Measurements from ENCODE around the gene TTC3. TPM values are rescaled to one million over a fixed set of nuclear protein-coding genes. Genes with fewer than 3 reads are reported as not detected.
"Not testable (repeated sequence)": the region's sequence is repeated elsewhere in the genome, so short reads cannot be mapped to it uniquely, and the experiment has no call there.

TTC3 gene
- total RNA-seq, 3 donors from 2014 or later (not counting 1 experiment from before 2014, with no cell fraction given) = 83.1 to 97.4 (median 88.3) TPM

GRCh38 chr21:37220433-37220980 is 147.5 kb downstream of the TTC3 start:
- H3K36me3 ChIP-seq (ENCODE audit: control insufficient read depth, insufficient read depth, low read length) = peaks cover 2% of the 10 kb centered on the region
- DNase-seq (peak; percentile 34 to 65), ATAC-seq (peak; percentile 31 to 42 (median 32))
- intact Hi-C loops (cut with micrococcal nuclease) = loop anchor here (2.0 to 10.0 kb wide), 4 partner anchors 146 to 342 kb away; partner anchors contain the start of genes DYRK1A, PIGP and TTC3
- peaks cover 38% of the 10 kb centered on the region for H3K4me1 ChIP-seq (ENCODE audit: control insufficient read depth, insufficient read depth, low read length)
- Mint-ChIP-seq H3K4me1 (peaks cover 45 to 47% of the 10 kb centered on the region in 2 donors), H3K9me3 (no peaks in the 10 kb centered on the region), H3K36me3 (no peaks in the 10 kb centered on the region), H3K27ac (peak overlapping the region; percentile 89 to 91), H3K4me3 (peak overlapping the region; percentile 95), H3K27me3 (ENCODE audit: low read depth in 2 of 2) (no peaks in the 10 kb centered on the region)
- no peaks in the 10 kb centered on the region for H3K9me3 ChIP-seq (ENCODE audit: control insufficient read depth, insufficient read depth, low read length)
- H3K4me3 ChIP-seq (ENCODE audit: low read length) = peak overlapping the region; percentile 69
- H3K27ac ChIP-seq (ENCODE audit: low read length) = peak overlapping the region; percentile 77
- 2% methylated on average over 35 of the region's 35 CpGs for WGBS (ENCODE audit: insufficient coverage)
- H3K27me3 ChIP-seq (ENCODE audit: control insufficient read depth, insufficient read depth, low read length) = no peaks in the 10 kb centered on the region
- TF ChIP-seq CTCF (IDR thresholded peaks at IDR 0.05) = no peak

- peak; percentile 85 to 95 for DNase-seq
- Mint-ChIP-seq H3K4me1 (peaks cover 51 to 53% of the 10 kb centered on the region in 2 donors), H3K27me3 (ENCODE audit: low read depth in 2 of 2) (no peaks in the 10 kb centered on the region), H3K9me3 (no peaks in the 10 kb centered on the region), H3K4me3 (peak overlapping the region; percentile 95), H3K27ac (peak overlapping the region; percentile 89 to 91), H3K36me3 (no peaks in the 10 kb centered on the region)
- Histone ChIP-seq H3K27ac (ENCODE audit: low read length) (peak overlapping the region; percentile 77), H3K9me3 (ENCODE audit: control insufficient read depth, insufficient read depth, low read length) (no peaks in the 10 kb centered on the region), H3K27me3 (ENCODE audit: control insufficient read depth, insufficient read depth, low read length) (no peaks in the 10 kb centered on the region), H3K36me3 (ENCODE audit: control insufficient read depth, insufficient read depth, low read length) (peaks cover 4% of the 10 kb centered on the region), H3K4me3 (ENCODE audit: low read length) (peak overlapping the region; percentile 69), H3K4me1 (ENCODE audit: control insufficient read depth, insufficient read depth, low read length) (peaks cover 44% of the 10 kb centered on the region)
- 3% methylated on average over 46 of the region's 46 CpGs for WGBS (ENCODE audit: insufficient coverage)
- intact Hi-C loops (cut with micrococcal nuclease) = loop anchor here (2.0 to 10.0 kb wide), 4 partner anchors 146 to 341 kb away; partner anchors contain the start of genes DYRK1A, PIGP and TTC3
- no peak for TF ChIP-seq CTCF (IDR thresholded peaks at IDR 0.05)
- ATAC-seq = peak; percentile 67 to 85 (median 76)
These were observed 148.1 kb downstream of the TTC3 start for GRCh38 chr21:37220981-37221664.

- H3K4me1 ChIP-seq (ENCODE audit: control insufficient read depth, insufficient read depth, low read length) = peaks cover 53% of the 10 kb centered on the region
- not testable (repeated sequence) for DNase-seq; H3K4me3 ChIP-seq (ENCODE audit: low read length); H3K9me3 ChIP-seq (ENCODE audit: control insufficient read depth, insufficient read depth, low read length); H3K27me3 Mint-ChIP-seq (ENCODE audit: low read depth in 2 of 2); H3K36me3 Mint-ChIP-seq; H3K27me3 ChIP-seq (ENCODE audit: control insufficient read depth, insufficient read depth, low read length); ATAC-seq; H3K27ac ChIP-seq (ENCODE audit: low read length); H3K9me3 Mint-ChIP-seq
- Mint-ChIP-seq H3K4me1 (peaks cover 60 to 63% of the 10 kb centered on the region in 2 donors), H3K4me3 (peak overlapping the region; percentile 56), H3K27ac (peak overlapping the region; percentile 89 to 91)
- H3K36me3 ChIP-seq (ENCODE audit: control insufficient read depth, insufficient read depth, low read length) = peaks cover 16% of the 10 kb centered on the region
- intact Hi-C loops (cut with micrococcal nuclease) = loop anchor here (5.0 to 10.0 kb wide), 2 partner anchors 147 to 340 kb away; partner anchors contain the start of genes PIGP and TTC3
- no CpG with 5 or more reads among the region's 3 CpGs for WGBS (ENCODE audit: insufficient coverage)
These were observed 149.2 kb downstream of the TTC3 start for GRCh38 chr21:37222248-37222647.

- intact Hi-C loops (cut with micrococcal nuclease) = loop anchor here (2.0 to 10.0 kb wide), 3 partner anchors 33 to 338 kb away; partner anchors contain the start of genes PIGP and TTC3
- Mint-ChIP-seq H3K27ac (peak overlapping the region; percentile 89 to 95), H3K4me3 (peak overlapping the region; percentile 69)
These were observed 150.8 kb downstream of the TTC3 start for GRCh38 chr21:37223804-37224345.

More at GRCh38 chr21:37223804-37224345, 150.8 kb downstream of the TTC3 start:
- H3K9me3 ChIP-seq (ENCODE audit: control insufficient read depth, insufficient read depth, low read length) = no peaks in the 10 kb centered on the region
- H3K36me3 ChIP-seq (ENCODE audit: control insufficient read depth, insufficient read depth, low read length) = peaks cover 31% of the 10 kb centered on the region
- no peak for TF ChIP-seq CTCF (IDR thresholded peaks at IDR 0.05)
- H3K27ac ChIP-seq (ENCODE audit: low read length) = peak overlapping the region; percentile 61
- H3K9me3 Mint-ChIP-seq = no peaks in the 10 kb centered on the region
- H3K4me3 ChIP-seq (ENCODE audit: low read length) = no peak overlapping the region
- H3K4me1 Mint-ChIP-seq = peaks cover 60 to 63% of the 10 kb centered on the region in 2 donors
- no peak for ATAC-seq
- no peak for DNase-seq
- H3K36me3 Mint-ChIP-seq = no peaks in the 10 kb centered on the region
- H3K27me3 ChIP-seq (ENCODE audit: control insufficient read depth, insufficient read depth, low read length) = no peaks in the 10 kb centered on the region
- peaks cover 53% of the 10 kb centered on the region for H3K4me1 ChIP-seq (ENCODE audit: control insufficient read depth, insufficient read depth, low read length)
- no peaks in the 10 kb centered on the region for H3K27me3 Mint-ChIP-seq (ENCODE audit: low read depth in 2 of 2)
- 96% methylated on average over 2 of the region's 2 CpGs for WGBS (ENCODE audit: insufficient coverage)

Data from natural killer cell (primary cell).